Ascending aorta (tissue), 2 donors: Measurements from ENCODE around the gene LXN. TPM values are rescaled to one million over a fixed set of nuclear protein-coding genes. Genes with fewer than 3 reads are reported as not detected.
"Not testable (repeated sequence)": the region's sequence is repeated elsewhere in the genome, so short reads cannot be mapped to it uniquely, and the experiment has no call there.

Experiments
- DNase-seq, 2 donors: peaks; one replicate each; pipeline ENCODE4 v3.0.0-alpha.2; 2019; ENCODE audit warnings: low spot score in 2 of 2
- H3K27ac ChIP-seq, 2 donors: fragments of 200-600 bp; sonication (generic); one replicate each; pipeline ENCODE4 v1.5.1; 2016 to 2017; ENCODE audit warnings: mild to moderate bottlenecking in 1 of 2
- H3K27me3 ChIP-seq: fragments of 200-600 bp; sonication (generic); one replicate; pipeline ENCODE4 v1.5.1; 2017
- H3K36me3 ChIP-seq, 2 donors: fragments of 200-600 bp; sonication (generic); one replicate each; pipeline ENCODE4 v1.5.1; 2016
- H3K4me1 ChIP-seq, 2 donors: fragments of 200-600 bp; sonication (generic); one replicate each; pipeline ENCODE4 v1.5.1; 2016 to 2017; ENCODE audit warnings: mild to moderate bottlenecking in 1 of 2
- H3K4me3 ChIP-seq, 2 donors: fragments of 200-600 bp; sonication (generic); one replicate each; pipeline ENCODE4 v1.5.1; 2016 to 2017; ENCODE audit warnings: mild to moderate bottlenecking in 1 of 2
- H3K9me3 ChIP-seq, 2 donors: fragments of 200-600 bp; sonication (generic); one replicate each; pipeline ENCODE4 v1.5.1; 2016
- intact Hi-C: fragments of 100-400 bp; cut with DNase I; formaldehyde crosslinking; loops from one replicate; pipeline ENCODE4 v1.15.1; 2023
- total RNA-seq: library from RNA; depleted of rRNA; stranded (reverse); fragments of >200 nt; gene quantifications from one replicate; pipeline ENCODE4 v1.1.0, GENCODE V29; 2016
- TF ChIP-seq, protein P1 (sequence below), 3 experiments: fragments of 200-600 bp in 2 of 3; fragments of 450-650 bp in 1 of 3; sonication (generic) in 2 of 3; IDR thresholded peaks; one replicate each; pipeline ENCODE4 v1.5.1; 2016 to 2019; ENCODE audit warnings: antibody characterized with exemption in 3 of 3, mild to moderate bottlenecking in 1 of 3, moderate library complexity in 1 of 3

Gene LXN
- total RNA-seq, 1 donor from 2014 or later = 1.2 TPM

DNA sequence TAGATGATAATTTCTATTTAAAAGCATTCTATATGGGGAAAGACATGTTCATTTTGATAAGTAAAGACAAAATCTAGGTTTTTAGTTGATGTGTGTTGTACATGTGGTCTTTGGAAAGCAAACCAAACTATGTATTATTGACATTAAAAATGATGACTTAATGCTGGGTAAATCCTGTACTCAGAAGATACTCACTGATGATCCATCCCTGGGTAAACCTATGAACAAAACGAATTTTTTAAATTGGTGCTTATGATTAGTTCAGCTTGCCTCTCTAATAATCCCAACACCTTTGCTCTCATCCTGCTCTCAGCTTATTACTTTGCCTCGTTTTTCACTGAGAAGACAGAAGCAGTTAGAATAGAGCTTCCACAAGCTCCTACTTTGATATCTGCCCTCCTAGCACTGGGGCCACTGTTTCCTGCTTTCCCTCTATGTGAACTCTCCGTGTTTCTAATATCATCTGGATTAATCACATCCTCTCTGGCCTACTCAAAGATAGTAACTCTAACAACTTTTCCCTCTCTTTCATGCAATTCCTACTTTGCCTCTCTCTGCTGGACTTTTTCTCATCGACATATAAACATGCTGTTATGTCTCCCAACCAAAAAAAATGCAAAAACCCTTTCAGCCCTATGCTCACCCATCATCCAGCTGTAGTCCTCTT, 30.5 kb upstream of the LXN start:
- intact Hi-C loops = no loop called here
- peak overlapping the region in 1 of 2 donors; percentile 48 for H3K27ac ChIP-seq
- H3K27me3 ChIP-seq = no peaks in the 10 kb centered on the region

GRCh38 chr3:158701420-158702065, 29.1 kb upstream of the LXN start:
- no peaks in the 10 kb centered on the region for H3K27me3 ChIP-seq
- no peaks in the 10 kb centered on the region for H3K4me1 ChIP-seq
- intact Hi-C loops = no loop called here
- H3K36me3 ChIP-seq = no peaks in the 10 kb centered on the region
- H3K9me3 ChIP-seq = no peaks in the 10 kb centered on the region
- TF ChIP-seq, protein P1, sequence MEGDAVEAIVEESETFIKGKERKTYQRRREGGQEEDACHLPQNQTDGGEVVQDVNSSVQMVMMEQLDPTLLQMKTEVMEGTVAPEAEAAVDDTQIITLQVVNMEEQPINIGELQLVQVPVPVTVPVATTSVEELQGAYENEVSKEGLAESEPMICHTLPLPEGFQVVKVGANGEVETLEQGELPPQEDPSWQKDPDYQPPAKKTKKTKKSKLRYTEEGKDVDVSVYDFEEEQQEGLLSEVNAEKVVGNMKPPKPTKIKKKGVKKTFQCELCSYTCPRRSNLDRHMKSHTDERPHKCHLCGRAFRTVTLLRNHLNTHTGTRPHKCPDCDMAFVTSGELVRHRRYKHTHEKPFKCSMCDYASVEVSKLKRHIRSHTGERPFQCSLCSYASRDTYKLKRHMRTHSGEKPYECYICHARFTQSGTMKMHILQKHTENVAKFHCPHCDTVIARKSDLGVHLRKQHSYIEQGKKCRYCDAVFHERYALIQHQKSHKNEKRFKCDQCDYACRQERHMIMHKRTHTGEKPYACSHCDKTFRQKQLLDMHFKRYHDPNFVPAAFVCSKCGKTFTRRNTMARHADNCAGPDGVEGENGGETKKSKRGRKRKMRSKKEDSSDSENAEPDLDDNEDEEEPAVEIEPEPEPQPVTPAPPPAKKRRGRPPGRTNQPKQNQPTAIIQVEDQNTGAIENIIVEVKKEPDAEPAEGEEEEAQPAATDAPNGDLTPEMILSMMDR (IDR thresholded peaks at IDR 0.05) = no peak
- no peak overlapping the region for H3K27ac ChIP-seq
- H3K4me3 ChIP-seq = no peak overlapping the region
- DNase-seq = no peak

More for the DNA sequence above, 30.5 kb upstream of the LXN start:
- TF ChIP-seq, protein P1 (IDR thresholded peaks at IDR 0.05) = no peak
- no peak overlapping the region for H3K4me3 ChIP-seq
- DNase-seq = no peak
- no peaks in the 10 kb centered on the region for H3K36me3 ChIP-seq
- no peaks in the 10 kb centered on the region for H3K4me1 ChIP-seq
- H3K9me3 ChIP-seq = no peaks in the 10 kb centered on the region

- TF ChIP-seq, protein P1 (IDR thresholded peaks at IDR 0.05) = no peak
- H3K36me3 ChIP-seq = no peaks in the 10 kb centered on the region
- H3K27me3 ChIP-seq = no peaks in the 10 kb centered on the region
- no peak for DNase-seq
- no peaks in the 10 kb centered on the region for H3K4me1 ChIP-seq
- peak overlapping the region in 1 of 2 donors; percentile 64 for H3K27ac ChIP-seq
- H3K4me3 ChIP-seq = no peak overlapping the region
- no peaks in the 10 kb centered on the region for H3K9me3 ChIP-seq
- intact Hi-C loops = no loop called here
Observed at GRCh38 chr3:158700559-158700958, 28.1 kb upstream of the LXN start.

- H3K9me3 ChIP-seq = no peaks in the 10 kb centered on the region
- H3K27ac ChIP-seq = no peak overlapping the region
- peaks cover 0 to 23% of the 10 kb centered on the region in 2 donors for H3K36me3 ChIP-seq
- no peaks in the 10 kb centered on the region for H3K27me3 ChIP-seq
- DNase-seq = no peak
- H3K4me3 ChIP-seq = no peak overlapping the region
- TF ChIP-seq, protein P1 (IDR thresholded peaks at IDR 0.05) = no peak
- intact Hi-C loops = loop anchor here (5.0 kb wide), 1 partner anchor 36 kb away; the partner anchor contains the start of gene RARRES1
- no peaks in the 10 kb centered on the region for H3K4me1 ChIP-seq
Observed at GRCh38 chr3:158696618-158697017, 24.2 kb upstream of the LXN start.

DNA sequence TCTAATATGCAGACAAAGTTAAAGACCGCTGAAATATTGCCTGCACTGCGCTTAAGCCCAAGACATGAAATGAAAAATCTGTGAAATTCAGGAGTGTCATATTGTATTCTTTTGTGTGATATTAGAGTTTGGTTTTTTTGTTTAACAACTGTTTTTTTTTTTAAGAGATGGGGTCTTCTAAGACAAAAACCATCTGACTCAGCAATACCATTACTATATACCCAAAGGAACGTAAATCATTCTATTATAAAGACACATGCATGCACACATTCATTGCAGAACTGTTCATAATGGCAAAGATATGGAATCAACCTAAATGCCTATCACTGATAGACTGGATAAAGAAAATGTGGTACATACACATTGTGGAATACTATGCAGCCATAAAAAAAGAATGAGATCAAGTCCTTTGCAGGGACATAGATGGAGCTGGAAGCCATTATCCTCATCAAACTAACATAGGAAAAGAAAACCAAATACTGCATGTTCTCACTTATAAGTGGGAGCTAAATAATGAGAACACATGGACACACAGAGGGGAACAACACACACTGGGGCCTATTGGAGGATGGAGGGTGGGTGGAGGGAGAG, 21.5 kb upstream of the LXN start:
- H3K4me1 ChIP-seq, H3K9me3 ChIP-seq, H3K27me3 ChIP-seq, intact Hi-C loops, H3K4me3 ChIP-seq, H3K27ac ChIP-seq, DNase-seq: not testable (repeated sequence)
- peaks cover 3 to 29% of the 10 kb centered on the region in 2 donors for H3K36me3 ChIP-seq

GRCh38 chr3:158685159-158685558, 12.7 kb upstream of the LXN start:
- no peak overlapping the region for H3K4me3 ChIP-seq
- TF ChIP-seq, protein P1 (IDR thresholded peaks at IDR 0.05) = no peak
- DNase-seq = no peak
- H3K27ac ChIP-seq = no peak overlapping the region
- intact Hi-C loops = no loop called here
- H3K27me3 ChIP-seq = no peaks in the 10 kb centered on the region
- peaks cover 6 to 13% of the 10 kb centered on the region in 2 donors for H3K36me3 ChIP-seq
- no peaks in the 10 kb centered on the region for H3K9me3 ChIP-seq
- no peaks in the 10 kb centered on the region for H3K4me1 ChIP-seq
